NOMO-1 treated with DMSO at 0.1 percent for 48 hours (cell line): ENCODE data around the gene WBP2.

Experiments used
- DNase-seq: peaks from one replicate; lab custom pipeline; 2025; ENCODE audit not compliant: unreplicated experiment; lab: John Stamatoyannopoulos, UW

The WBP2 gene

DNA sequence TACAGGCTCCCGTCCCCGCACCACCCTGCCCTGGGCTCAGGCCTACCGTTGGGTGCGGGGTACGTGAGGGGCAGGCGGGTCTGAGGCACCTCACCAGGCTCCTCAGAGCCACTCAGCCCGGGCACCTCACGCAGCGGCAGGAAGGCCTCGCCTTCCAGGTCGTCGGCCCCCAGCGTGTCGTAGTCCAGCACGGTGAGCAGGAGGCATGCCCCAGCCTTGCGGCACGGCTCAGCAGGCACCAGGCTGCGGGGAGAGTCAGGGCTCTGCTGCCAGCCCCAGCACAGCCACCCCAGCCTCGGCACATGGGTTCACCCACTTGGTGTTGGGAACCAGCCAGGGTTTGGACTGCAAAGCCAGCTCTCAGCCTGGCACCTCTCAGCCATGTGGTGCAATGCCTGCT, 26.4 kb downstream of the WBP2 start:
- no peak for DNase-seq

DNA sequence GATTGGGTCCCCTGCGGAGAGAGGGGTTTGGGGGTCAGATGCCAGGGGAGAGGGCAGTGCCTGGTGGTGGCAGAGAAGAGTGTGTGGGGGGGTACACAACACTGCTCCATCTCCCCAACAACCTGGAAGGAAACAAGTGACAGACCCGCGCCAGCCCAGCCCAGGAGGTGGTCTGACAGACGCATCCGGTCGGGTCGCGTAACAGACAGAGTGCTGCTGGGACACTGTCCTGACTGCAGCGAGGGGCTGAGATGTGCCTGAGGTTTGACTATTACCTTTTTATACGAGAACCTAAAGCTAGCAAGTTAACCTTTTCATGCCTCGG, 27.1 kb downstream of the WBP2 start:
- no peak for DNase-seq

DNA sequence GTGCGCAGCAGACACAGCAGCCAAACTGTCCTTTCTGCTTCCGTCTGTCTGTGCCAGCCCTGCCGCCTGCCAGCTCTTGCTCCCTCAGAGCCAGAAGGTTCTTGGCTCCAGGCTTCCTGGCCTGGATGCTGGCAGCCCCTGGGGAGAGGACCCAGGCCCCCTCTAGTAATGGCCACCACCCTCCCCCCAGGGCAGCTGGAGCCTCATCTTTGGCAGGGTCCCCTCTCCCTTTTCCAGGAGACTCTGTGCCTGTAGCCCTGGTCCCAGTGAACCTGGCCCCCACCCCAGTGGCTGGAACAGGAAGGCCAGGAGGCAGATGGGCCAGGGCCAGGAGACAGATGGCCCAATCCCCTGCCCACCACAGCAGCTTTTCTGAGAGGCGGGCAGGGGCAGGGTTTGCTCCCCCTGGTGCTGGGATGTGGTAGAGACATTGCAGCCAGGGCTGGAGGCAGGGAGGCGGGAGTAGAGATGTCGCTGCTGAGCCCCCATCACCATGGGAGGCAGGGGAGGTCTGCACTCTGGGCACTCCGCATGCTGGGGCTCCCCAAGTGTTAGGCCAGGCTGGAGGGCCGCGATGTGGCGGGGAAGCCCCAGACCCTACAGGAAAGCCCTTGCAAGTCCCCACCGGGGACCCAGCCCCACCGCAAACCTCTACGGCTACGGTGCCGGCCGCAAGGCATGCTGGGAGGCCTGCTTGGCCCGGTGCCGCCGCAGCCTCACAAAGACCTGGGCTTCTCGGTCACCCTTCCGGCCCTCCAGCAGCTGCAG, 27.6 kb downstream of the WBP2 start:
- peak; percentile 10 for DNase-seq

DNA sequence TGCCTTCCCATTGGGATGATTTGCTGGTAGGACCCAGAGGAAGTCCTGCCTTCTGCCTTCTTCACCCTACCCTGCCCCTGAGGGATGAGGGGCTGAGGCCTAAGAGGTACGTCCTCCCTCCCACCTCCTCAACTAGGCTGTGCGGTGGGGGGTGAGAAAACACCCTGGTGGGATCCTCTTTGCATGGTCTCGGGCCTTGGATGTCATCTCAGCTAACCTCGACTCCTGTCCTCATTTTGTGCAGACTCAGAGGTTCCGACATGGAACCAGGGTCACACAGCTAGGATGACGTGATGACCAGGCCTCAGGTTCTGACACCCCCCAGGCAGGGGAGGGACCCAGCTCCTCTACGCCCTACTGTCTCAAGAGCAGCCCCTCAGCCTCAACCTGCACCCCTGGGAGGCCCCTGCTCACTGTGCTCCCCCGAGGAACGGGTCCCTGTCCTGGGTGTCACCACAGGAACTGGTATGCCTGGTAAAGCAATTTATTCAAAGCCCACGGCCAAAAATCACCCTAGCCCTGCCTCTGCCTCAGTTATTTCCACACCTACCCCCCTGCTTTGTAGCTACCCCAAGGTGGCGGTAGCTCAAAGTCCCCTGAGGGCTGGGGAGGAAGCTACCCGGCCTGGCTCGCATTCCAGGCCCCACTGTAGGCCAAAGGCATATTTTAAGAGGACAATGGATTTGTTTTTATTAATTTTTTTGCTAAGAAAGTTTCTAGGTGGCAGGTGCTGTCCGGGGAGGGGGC, 28.4 kb downstream of the WBP2 start:
- no peak for DNase-seq

DNA sequence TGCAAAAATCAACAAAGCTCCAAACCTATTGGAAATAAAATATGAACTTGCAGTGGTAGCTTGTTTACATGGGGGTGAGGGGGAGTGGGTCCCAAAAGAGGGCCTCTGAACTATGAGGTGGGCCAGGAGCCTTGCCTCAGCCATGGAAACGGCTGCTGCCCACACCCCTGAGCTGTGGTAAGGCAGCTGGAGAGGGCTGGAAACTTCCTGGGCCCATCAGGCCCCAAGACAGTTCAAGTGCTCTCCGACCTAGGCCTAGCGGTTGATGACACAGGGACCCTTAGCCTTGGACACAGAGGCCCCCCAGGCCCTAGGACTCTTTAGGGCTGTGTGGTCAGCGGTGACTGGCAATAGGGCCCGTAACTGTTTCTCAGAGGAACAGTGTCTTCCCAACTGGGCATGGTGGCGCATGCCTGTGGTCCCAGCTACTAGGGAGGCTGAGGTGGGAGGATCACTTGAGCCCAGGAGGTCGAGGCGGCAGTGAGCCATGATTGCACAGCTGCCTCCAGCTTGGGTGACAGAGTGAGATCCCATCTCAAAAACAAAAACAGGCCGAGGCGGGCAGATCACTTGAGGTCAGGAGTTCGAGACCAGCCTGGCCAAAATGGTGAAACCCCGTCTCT, 29.3 kb downstream of the WBP2 start:
- no peak for DNase-seq

DNA sequence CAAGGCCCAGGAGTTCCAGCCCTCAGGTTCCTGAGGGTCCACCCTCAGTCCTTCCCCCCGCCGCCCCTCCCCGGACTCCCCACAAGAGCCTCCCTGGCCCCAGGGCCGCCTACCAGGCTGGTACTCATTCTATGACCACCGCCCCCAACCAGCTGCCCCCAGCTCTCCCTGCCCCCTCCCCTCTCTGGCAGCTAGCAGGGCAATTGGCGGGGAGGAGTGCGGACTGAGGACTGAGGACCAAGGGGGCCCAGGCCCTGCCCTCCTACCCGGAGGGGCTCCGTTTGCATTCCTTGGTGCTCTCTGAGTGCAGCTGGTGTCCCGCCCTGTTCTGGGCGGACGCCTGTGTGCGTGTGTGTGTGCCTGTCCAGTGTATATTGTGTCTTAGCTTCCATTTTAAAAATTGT, 30.0 kb downstream of the WBP2 start:
- DNase-seq: no peak

DNA sequence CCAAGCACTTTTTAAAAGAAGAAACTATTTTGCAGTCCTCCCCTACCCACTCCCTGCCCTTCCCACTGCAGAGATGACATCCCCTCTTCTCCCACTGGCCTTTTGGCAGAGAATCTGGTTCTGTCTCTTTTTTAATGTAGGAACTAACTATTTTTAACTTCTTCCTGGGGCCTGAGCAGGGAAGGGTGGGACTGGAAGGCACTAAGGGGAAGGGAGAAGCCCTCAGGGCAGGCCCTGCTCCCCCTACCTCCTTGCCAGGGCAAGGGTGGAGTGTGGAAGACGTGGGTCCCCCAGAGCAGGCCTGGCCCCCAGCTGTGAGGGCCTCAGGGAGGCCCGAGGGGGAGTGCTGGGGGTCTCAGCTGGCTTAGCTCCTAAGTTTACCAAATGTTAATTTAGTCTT, 30.5 kb downstream of the WBP2 start:
- no peak for DNase-seq

DNA sequence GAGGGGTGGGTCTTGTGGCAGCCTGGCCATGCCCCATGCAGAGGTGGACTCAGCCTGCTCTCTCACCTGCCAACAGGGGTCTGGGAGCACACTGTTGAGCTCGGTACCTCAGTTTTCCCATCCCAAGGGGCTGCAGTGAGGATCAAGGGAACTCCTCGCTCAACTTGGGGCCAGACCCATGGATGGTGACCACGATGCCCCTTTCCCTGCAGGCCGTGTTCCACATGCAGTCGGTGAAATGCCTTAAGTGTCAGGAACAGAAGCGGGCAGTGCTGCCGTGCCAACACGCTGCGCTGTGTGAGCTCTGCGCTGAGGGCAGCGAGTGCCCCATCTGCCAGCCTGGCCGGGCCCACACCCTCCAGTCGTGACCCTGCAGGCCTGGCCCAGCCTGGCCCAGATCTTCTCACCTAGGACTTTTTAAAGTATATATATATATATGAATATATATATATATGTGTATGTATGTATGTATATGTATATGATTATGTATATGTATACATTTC, 31.0 kb downstream of the WBP2 start:
- no peak for DNase-seq

DNA sequence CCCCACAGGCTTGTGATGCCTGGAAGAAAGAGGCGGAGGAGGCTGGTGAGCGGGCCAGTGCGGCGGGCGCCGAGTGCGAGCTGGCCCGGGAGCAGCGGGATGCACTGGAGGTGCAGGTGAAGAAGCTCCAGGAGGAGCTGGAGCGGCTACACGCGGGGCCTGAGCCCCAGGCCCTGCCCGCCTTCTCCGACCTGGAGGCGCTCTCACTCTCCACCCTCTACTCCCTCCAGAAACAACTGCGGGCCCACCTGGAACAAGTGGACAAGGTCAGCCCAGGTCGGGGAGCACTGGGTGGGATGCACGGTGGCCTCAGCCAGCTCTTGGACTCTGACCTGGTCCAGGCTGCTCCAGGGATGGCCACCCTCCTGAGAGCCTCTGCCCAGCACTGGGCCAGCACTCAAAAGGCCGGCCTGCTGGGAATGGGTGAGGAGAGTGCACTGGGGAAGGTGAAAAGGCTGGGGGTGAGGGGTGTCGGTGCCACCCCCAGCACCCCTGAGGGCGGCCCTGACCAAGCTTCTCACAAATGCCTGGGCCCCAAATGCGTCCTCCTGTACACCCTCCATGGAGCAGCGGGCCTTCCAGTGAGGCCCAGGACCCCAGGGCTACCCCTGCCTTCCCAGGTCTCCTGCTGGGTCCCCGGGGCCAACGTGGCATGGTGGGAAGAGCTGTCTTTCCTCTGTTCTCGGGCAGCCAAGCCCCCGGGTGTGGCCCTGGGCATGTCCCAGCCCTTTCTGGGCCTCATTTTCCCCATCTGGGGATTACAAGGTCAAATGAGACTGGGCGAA, 31.7 kb downstream of the WBP2 start:
- DNase-seq: no peak

DNA sequence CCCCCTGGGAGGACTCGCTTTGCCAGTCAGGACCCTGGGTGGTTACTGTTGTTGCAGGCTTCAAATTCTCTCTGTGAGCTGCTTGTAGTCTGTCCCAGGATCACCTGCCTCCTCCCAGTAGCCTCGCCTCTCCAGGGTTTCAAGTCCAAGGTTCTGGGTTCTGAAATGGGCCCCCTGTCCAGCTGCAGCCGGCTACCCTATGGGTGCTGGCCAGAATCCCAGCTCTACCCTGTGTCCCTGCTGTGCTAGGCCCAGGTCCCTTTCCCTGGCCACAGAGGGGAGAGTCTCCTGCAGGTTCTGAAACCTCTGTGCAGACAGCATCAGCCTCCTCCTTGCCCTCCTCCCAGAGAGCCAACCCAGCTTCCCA, 32.4 kb downstream of the WBP2 start:
- no peak for DNase-seq

DNA sequence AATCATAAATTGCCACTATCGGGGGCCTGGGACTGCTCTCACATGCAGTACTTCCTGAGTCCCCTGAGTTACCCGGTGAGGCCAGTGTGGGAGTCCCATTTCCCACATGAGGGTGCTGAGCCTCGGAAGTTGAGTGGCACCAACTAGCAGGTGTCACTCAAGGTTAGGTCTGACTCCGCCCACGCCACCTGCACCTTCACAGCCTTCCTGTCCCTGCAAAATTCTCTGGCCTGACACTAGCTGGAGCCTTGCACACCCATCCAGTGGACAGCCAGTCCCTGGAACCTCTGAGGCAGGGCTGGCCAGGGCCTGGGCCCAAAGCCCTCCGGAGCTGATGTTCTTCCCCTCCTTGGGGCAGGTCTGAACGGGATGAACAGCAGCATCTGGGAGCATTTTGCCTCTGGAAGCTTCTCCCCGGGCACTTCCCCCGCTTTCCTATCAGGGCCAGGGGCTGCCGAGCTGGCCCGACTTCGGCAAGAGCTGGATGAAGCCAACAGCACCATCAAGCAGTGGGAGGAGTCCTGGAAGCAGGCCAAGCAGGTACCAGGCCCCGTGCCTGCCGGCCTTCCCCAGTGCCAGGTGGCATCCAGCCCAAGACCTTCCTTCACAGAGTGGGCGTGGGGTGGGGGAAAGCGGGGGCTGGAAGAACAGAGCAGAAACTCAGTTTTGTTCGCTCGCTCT, 32.9 kb downstream of the WBP2 start:
- DNase-seq: no peak

DNA sequence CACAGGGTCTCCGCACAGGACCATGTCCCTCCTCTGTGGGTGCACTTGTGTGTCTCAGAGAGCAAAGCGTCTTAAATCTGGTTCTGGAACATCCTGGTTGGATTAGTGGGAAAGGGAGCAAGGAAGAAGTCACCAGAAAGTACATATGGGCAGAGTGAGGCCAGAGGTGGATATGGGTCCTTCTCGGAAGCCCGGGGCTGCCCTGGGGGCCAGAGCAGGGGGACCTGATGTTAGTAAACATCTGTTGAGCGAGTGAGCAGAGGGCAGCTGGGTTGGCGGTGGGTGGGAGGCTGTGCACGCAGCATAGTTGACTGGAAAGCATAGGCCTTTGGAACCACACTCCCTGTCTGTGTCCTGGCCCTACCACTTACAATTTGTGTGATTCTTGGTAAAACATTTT, 33.6 kb downstream of the WBP2 start:
- no peak for DNase-seq

DNA sequence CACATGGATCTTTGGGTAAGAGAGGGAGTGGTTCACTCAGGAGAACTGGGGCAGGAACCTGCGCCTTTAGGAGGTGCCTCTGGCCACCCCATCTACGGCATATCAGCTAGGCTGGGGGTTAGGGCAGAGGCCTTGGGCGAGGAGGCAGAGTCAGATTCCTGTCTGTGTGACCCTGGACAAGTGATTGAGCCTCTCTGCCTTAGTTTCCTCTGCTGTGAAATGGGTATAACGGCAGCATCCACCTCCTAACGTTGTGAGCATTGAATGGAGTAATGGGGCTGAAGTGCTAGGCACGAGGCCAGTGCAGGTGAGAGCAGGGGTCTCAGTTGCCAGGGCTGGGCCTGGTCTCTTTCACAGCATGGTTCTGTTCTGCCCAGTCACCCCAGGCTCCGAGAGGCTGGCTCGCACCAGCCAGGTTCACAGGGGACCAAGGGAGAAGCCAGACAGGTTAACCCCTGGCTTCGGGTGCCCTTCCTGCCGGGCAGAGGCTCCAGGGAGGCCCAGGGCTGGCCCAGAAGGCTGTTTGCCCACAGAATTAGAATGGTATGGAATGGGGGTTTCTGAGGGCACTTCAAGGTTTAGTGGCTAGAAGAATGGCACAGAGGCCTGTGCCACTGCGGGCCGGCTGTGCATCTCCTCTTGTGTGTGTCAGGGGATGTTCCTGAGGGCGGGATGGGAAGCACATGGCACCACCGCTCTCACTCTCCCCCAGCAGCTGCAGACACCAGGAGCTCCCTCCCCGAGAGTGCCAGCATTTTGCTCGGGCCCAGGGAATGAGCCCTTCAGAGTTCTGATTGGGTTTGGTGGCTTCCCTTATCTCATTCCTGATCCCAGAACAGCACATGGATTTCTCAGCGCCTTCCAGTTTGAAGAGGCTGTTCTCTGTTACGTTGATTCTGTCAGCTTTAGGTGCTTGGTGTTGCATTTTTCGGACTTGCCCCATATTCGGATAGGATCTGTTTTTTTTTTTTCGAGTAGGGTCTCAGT, 34.7 kb downstream of the WBP2 start:
- DNase-seq: no peak

DNA sequence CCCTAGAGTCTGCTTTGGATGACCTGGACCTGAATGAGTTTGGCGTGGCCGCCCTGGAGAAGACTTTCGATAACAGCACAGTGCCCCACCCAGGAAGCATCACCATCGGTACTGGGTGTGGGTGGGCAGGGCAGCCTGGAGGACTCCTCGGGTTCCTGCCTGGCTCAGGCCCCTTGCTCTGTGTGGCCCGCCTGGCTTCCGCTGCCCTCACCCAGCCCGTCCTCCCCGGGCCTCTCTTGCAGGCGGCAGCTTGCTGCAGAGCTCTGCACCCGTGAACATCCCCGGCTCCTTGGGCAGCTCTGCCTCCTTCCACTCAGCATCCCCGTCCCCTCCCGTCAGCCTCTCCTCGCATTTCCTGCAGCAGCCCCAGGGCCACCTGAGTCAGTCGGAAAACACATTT, 35.5 kb downstream of the WBP2 start:
- DNase-seq: no peak

DNA sequence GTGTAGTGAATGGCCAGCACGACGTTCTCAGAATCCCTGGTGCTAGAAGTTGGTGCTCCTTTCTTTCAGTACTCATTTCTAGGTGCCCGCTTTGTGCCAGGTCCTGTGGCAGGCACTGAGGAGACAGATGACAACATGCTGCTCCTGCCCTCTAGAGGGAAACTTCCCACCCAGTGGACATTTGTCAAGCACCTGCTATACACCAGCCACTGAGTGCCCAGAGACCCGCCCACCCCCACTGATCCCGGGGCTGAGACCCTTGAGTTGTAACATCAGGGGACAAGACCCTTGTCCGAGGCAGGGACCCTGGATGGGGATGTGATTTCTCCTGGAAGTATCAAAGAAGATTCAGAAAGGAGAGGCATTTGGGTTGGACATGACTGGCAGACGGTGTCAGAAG, 36.0 kb downstream of the WBP2 start:
- DNase-seq: no peak

DNA sequence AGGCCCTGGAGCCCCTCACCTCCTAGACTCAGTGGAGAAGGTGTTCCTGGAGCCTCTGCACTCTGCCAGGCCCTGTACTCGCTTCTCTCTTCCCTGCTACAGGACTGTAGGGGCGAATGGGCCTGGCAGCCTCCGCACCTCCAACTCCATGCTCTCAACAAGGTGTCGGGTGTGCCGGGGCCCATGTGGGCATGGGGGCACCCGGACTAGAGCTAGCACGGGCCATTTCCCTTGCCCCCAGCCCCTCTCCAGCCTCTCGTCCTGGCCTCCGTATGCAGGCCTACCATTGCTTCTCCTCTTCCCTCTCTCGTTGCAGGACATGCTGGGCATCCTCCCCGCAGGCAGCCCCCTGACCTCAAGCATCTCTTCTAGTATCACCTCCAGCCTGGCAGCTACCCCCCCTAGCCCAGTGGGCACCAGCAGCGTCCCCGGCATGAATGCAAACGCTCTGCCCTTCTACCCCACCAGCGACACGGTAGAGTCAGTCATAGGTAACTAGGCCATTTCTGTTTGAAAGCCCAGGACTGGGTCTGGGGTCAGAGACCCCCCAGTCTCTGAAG, 36.7 kb downstream of the WBP2 start:
- DNase-seq: no peak

DNA sequence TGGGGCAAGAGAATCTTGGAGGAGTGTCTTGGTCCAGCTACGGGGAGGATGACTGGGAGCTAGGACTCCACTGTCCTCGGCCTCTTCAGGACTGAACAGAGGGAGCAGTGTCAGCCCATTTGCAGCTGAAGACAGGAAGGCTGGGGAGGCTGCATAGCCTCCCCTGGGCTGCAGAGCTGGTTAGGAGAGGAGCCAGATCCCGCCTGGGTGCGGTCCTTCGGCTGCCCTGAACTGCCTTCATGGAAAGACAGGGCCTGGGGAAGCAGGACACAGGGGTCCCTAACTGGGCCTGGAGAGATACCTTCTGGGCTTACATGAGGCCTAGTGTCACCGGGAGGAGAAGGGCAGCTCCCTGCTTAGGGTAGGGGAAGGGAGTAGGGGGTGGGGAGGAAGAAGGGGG, 37.6 kb downstream of the WBP2 start:
- DNase-seq: no peak

DNA sequence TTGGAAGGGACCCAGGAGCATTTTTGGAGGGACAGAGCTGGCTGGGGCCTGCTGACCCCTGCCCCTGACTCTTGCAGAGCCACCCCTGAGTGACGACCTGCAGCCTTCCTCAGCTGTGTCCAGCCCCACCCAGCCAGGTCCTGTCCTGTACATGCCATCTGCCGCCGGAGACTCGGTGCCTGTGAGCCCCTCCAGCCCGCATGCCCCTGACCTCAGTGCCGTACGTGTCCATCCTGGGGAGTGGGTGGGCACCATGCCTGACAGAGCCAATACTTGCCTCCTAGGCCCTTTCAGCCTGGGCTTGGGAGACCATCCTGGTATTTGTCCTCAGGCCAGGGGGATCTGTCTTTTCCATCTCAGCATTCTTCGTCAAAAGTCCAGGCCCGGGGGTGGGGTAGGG, 38.4 kb downstream of the WBP2 start:
- no peak for DNase-seq

DNA sequence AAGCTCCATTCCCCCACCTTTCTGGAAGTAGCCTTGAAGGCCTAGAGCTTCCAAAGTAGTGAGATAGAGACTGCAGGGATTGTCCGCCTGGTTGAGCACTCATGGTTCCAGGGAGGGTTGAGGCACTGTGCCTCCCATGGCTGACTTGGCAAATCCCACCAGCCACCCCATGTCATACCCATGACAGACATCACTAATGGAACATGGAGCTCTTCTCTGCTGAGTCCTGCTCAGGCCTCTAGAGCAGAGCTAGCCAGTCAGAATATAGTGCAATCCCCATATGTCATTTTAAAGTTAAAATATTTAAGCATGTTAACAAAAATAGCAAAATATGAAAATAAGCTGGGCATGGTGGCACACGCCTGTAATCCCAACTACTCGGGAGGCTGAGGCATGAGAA, 39.7 kb downstream of the WBP2 start:
- DNase-seq: no peak
